ENCODE results near the gene ABCB11. TPM values are rescaled to one million over a fixed set of nuclear protein-coding genes. Genes with fewer than 3 reads are reported as not detected.

Gene ABCB11
- total RNA-seq, 6 experiments from 2014 or later: 21.3 to 128 (median 54.8) TPM

- Histone ChIP-seq H3K27me3 (no peaks in the 10 kb centered on the region), H3K9me3 (no peaks in the 10 kb centered on the region), H3K36me3 (no peaks in the 10 kb centered on the region), H3K4me1 (no peaks in the 10 kb centered on the region), H3K4me3 (no peak overlapping the region), H3K27ac (no peak overlapping the region)
- ATAC-seq: no peak
- TF ChIP-seq POLR2A (IDR thresholded peaks at IDR 0.05) (no peak), CTCF (IDR thresholded peaks at IDR 0.05) (no peak)
- no peak for DNase-seq
- intact Hi-C loops (cut with DNase I): no loop called here
- 85% methylated on average over 2 of the region's 2 CpGs for WGBS (ENCODE audit: insufficient coverage, low coverage, low lambda C conversion rate, missing lambda C conversion rate)
Measured at GRCh38 chr2:168903888-168904287, 127.2 kb downstream of the ABCB11 start.

DNA sequence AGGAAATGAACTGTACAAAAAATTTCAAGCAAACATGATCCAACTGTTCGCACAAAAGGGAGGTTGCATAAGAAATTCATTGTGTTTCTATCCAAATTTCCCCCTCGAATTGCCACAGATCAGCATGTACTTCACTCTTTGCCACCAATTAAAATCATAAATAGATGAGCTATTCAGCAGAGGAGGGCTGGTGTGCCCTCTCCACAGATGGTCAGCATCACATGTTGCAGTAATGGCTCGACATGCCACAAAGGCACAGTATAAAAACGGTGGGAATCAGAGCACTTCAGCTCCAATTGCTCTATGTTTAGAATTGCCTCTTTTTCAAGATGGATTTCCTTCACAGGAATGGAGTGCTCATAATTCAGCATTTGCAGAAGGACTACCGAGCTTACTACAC, 130.1 kb downstream of the ABCB11 start, which contains the start of gene G6PC2:
TSS of gene G6PC2 (plus strand) at position 289 of the 400 bp plus-strand sequence. CDS start at position 330, 41 bp downstream.
- ATAC-seq (no peak), DNase-seq (no peak)

GRCh38 chr2:168897449-168897848, 133.7 kb downstream of the ABCB11 start:
- no peak for DNase-seq
- H3K27ac ChIP-seq: no peak overlapping the region
- H3K27me3 ChIP-seq: no peaks in the 10 kb centered on the region
- WGBS (ENCODE audit: insufficient coverage, low coverage, low lambda C conversion rate, missing lambda C conversion rate): 50% methylated on average over 1 of the region's 1 CpG
- no peaks in the 10 kb centered on the region for H3K36me3 ChIP-seq
- intact Hi-C loops (cut with DNase I): no loop called here
- no peaks in the 10 kb centered on the region for H3K9me3 ChIP-seq
- H3K4me3 ChIP-seq: no peak overlapping the region
- no peak for ATAC-seq
- no peak for TF ChIP-seq POLR2A (IDR thresholded peaks at IDR 0.05)
- no peak for TF ChIP-seq CTCF (IDR thresholded peaks at IDR 0.05)
- H3K4me1 ChIP-seq: peaks cover 0 to 17% (median 6%) of the 10 kb centered on the region in 4 donors

More for the DNA sequence above, 130.1 kb downstream of the ABCB11 start, which contains the start of gene G6PC2:
- intact Hi-C loops (cut with DNase I): no loop called here
- no peak for TF ChIP-seq CTCF (IDR thresholded peaks at IDR 0.05)
- no peak for TF ChIP-seq POLR2A (IDR thresholded peaks at IDR 0.05)
- H3K9me3 ChIP-seq: no peaks in the 10 kb centered on the region
- no peak within 1 kb of the TSS for H3K27ac ChIP-seq
- H3K4me1 ChIP-seq: no peaks in the 10 kb centered on the region
- H3K4me3 ChIP-seq: no peak within 1 kb of the TSS
- H3K27me3 ChIP-seq: no peaks in the 10 kb centered on the region
- WGBS (ENCODE audit: insufficient coverage, low coverage, low lambda C conversion rate, missing lambda C conversion rate): 66% methylated on average over 5 of the region's 5 CpGs
- no peaks in the 10 kb centered on the region for H3K36me3 ChIP-seq

GRCh38 chr2:168896783-168897182, 134.3 kb downstream of the ABCB11 start:
- DNase-seq (no peak), ATAC-seq (no peak)
- H3K4me3 ChIP-seq: no peak overlapping the region
- H3K9me3 ChIP-seq: no peaks in the 10 kb centered on the region
- H3K27me3 ChIP-seq: no peaks in the 10 kb centered on the region
- H3K27ac ChIP-seq: no peak overlapping the region
- TF ChIP-seq CTCF (IDR thresholded peaks at IDR 0.05): no peak
- TF ChIP-seq POLR2A (IDR thresholded peaks at IDR 0.05): no peak
- no peaks in the 10 kb centered on the region for H3K36me3 ChIP-seq
- WGBS (ENCODE audit: insufficient coverage, low coverage, low lambda C conversion rate, missing lambda C conversion rate): 40% methylated on average over 2 of the region's 4 CpGs
- intact Hi-C loops (cut with DNase I): no loop called here
- H3K4me1 ChIP-seq: peaks cover 0 to 17% (median 6%) of the 10 kb centered on the region in 4 donors

GRCh38 chr2:168895771-168896170, 135.4 kb downstream of the ABCB11 start:
- TF ChIP-seq POLR2A (IDR thresholded peaks at IDR 0.05) (no peak), CTCF (IDR thresholded peaks at IDR 0.05) (no peak)
- H3K9me3 ChIP-seq: no peaks in the 10 kb centered on the region
- no peaks in the 10 kb centered on the region for H3K36me3 ChIP-seq
- ATAC-seq: peak in 1 of 4 donors; percentile 35
- no peaks in the 10 kb centered on the region for H3K27me3 ChIP-seq
- intact Hi-C loops (cut with DNase I): no loop called here
- no peak overlapping the region for H3K4me3 ChIP-seq
- no peak overlapping the region for H3K27ac ChIP-seq
- H3K4me1 ChIP-seq: peaks cover 0 to 17% (median 6%) of the 10 kb centered on the region in 4 donors
- no peak for DNase-seq
